8988T (cell line): Measurements from ENCODE around the gene IARS2.
"Not testable (repeated sequence)": the region's sequence is repeated elsewhere in the genome, so short reads cannot be mapped to it uniquely, and the experiment has no call there.

ENCODE experiments used
- DNase-seq: peaks from one replicate; pipeline ENCODE4 v3.0.0; 2011

IARS2 gene

DNA sequence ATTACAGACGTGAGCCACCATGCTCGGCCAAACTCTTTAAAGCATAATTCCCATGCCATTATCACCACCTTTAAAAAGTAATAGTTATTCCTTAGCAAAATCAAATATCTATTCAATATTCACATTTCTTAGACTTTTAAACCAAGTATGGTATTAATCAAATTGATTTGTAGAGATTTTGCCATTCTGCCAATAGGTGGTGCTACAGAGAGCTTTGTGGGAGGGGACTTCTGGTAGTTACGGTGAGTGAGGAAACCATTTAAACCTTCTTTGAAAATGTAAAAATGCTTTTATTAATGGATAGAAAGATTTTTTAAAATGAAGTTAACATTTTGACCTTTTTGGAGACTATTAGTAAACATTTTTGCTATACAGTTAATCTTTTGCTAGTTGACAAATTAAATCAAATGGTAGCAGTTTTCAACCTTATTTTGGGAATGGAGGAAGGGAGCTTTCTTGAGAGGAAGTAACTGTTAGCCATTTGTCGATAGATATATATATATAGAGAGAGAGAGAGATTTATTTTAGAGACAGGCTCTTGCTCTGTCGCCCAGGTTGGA lies 19.3 kb downstream of the IARS2 start:
- no peak for DNase-seq

DNA sequence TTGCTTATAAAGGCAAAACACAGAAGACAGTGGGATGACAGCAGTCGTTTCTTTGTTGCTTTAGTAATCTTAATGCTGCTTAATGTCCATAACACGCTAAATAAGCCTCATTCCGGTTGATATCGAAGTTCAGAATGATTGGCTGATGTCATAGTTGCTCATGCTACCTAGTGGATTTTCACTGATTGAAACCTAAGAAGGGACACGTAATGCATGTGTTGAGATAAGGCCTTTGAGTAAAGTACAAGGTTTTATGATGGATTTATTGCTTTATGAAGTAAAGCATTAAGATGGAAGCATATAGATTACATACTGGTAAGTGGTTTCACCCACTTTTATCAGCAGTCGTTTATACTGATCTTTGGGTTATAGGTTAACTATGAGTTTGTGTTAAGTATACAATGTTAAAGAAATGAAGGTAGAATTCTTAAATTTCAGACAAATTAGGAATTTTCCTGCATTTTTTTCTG lies 25.1 kb downstream of the IARS2 start:
- DNase-seq, result no peak

DNA sequence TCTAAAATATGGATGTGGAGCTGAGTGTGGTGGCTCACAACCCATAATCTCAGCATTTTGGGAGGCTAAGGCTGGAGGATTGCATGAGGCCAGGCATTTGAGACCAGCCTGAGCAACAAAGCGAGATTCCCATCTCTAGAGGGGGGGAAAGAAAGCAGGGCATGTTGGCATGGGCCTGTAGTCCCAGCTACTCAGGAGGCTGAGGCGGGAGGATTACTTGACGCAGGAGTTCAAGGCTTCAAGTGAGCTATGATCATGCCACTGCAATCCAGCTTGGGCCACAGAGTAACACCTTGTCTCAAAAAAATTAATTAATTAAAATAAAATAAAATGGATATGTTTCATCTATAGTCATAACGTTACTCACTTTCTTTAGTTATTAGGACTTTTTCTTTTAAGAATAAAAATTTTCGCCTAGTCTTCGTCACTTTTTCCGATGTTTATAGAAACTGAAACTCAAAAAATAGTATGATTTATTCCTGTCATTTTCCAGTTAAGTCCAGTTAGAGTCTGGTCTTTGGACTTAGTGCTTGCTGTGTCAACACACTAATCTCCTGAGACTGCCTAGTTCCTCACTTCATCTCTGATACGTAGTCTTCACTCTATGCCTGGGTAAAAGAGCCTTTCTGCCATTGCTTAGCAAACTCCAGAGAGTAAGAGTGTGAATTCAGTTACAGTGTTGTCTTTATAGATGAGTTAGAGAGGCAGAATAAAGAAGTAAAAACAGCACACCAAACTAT lies 28.0 kb downstream of the IARS2 start:
- no peak for DNase-seq

DNA sequence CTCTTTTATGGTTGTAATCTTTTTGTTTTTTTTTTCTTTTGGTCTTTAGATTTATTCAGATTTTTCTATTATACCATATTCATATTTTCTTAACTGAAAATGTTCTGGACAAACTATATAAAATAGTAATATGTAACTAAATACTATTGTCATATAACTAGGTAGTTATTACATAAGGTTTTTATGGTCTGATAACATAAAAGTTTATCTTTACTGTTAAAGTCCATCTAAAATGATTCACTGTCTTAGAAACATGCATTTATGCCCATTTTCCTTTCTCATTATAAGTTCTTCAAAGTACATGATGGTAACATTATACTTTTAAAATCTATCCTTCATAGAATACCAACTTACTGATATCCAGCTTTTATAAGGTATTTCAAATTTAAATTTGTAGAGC lies 29.1 kb downstream of the IARS2 start:
- no peak for DNase-seq

DNA sequence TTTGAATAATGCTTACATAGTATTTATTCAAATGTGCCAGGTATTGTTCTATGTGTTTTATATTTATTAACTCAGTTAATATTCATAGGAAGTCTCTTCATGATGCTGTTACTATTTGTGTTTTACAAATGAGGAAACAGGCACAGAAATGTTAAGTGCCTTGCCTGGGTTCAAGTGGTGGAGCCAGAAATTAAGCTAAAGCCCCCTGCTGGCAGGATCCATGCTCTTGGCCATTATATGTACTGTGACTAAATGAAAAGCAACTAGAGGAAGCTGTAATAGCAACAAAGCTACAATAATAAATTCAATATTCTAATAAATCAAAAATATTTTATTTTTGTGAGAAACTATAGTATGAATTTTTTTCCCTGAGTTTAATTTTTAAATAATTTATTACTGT lies 30.0 kb downstream of the IARS2 start:
- DNase-seq, result no peak

DNA sequence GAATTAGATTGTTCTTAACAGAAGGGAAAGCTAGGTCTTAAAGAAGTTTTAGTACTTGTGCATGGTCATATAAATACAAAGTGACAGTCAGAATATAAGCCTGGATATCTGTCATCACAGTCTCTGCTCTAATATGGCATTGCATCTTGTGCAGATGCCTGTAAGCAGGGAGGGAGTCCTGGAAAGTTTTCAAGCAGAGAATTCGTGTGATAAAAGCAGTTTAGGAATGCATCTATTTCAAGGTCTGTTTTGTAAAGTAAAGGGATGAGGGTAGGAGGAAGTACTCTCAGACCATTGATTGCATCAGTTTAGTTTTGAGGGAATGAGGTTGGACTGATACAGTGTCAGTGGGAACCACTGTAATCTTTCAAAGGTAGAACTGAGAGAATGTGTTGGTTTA lies 30.6 kb downstream of the IARS2 start:
- no peak for DNase-seq

DNA sequence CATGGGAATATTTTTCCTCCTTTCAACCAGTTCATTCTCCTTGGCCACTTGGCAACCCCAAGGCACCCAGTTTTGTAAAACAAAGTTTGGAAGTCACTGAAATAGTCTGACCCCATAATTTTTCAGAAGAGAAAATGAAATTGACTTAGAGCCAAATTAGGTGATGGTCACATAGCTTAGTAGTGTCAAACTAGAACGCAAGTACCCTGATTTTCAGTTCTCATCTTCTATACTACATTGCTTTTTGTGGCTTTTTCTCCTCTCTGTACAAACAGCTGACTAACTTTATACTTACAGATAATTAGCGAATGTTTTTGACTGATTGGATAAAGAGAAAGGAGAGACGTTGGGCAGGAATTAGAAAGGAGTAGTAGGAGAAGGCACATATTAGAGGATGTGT lies 33.1 kb downstream of the IARS2 start:
- no peak for DNase-seq

DNA sequence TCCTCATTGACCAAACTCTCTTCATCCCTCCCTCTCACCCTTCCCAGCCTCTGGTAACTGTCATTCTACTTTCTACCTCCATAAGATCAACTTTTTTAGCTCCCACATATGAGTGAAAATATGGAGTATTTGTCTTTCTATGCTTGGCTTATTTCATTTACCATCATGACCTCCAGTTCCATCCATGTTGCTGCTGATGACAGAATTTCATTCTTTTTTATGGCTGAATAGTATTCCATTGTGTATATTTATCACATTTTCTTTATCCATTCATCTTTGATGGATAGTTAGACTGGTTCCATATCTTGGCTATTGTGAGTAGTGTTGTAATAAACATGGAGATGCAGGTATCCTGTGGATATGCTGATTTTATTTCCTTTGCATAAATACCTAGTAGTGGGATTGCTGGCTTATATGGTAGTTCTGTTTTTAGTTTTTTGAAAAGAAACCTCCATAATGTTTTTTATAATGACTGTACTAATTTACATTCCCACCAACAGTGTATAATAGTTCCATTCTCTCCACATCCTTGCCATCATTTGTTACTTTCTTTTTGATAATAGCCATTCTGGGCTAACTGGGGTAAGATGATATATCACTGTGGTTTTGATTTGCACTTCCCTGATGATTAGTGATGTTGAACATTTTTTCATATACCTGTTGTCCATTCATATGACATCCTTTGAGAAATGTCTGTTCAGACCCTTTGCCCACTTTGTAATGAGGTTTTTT lies 35.7 kb downstream of the IARS2 start:
- DNase-seq, result no peak

DNA sequence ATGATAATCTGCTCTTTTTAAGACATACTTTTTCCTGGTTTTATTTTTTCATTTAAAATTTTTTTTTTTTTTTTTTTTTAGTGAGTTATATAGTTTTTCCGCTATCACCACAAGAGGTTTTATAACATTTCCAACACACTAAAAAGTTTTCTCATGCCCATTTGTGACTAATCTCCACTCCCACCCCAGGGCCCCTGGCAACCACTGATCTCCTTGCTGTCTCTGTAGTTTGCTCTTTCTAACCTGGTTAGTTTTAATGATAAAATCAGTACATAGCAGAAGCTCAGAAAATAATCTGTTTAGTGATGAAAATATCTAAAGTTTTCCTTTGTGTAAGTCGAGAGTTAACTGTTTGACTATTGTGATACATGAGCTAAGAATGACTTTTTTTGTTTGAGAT lies 41.8 kb downstream of the IARS2 start:
- no peak for DNase-seq

DNA sequence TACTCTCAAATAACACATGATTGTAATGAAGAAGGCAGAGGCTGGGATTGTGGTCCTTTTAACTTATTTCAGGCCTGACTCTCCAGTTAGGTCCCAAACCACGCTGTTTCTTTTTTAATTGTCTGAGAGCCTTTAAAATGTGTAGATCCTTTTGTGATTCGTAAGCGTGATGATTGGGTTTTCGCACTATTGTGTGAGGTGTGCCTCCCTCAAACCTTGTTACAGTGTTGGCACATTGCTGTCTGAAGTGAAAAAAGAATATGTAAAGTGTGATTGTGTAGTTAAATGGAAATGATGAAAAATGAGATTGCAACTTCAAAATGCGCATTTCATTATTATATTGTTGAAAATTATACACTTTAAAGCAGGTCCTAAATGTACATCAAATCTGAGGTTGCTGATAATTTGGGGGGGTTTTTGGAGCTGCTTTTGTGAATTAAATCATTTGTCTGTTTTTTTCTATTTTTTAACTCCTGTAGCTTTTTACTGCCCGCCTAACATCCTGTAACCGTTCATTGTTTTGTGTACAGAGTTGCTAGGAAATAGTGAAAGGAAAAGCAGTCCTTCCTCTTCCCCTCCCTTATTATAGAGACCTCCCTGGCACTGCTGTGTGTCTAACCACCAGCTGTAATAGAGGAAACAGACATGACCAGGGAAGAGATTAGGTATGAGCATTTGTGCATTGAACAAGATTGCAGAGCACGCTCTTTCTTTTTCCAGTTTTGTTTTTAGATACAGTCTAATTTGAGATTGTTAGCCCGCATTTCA lies 43.3 kb downstream of the IARS2 start:
- no peak for DNase-seq

DNA sequence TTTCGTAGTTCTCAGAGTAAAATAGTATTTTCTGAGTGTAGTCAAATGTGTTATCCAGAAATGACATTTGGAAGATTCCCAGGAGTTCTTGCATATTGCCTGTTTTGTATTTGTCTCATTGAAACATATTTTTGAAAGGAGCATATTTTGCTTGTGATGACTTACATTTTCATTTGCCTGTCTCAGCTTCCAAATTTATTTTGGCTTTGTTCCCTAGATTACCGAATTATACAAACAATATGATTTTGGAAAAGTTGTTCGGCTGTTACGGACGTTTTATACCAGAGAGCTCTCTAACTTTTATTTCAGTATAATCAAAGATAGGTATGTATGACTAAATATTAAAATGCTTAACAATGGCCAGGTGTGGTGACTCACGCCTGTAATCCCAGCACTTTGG lies 46.0 kb downstream of the IARS2 start:
- DNase-seq, result no peak

DNA sequence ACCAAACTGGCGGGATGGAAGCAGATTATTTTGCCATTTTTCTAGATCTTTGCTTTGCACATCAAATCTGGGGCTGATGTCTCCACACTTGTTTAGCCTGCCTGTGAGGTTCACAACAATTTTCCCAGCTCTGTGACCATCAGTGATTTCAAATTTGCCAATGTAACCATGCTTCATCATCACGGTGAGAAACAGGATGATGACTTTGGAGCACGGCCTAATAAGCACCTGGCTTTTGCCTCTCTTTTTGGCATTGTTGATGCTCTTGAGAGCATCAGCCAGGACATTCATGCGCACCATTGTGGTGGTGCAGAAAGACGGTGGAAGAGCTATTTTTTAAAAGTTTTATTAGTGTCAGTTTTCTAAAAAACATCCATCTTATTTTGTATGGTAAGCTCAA lies 50.1 kb downstream of the IARS2 start:
- no peak for DNase-seq

DNA sequence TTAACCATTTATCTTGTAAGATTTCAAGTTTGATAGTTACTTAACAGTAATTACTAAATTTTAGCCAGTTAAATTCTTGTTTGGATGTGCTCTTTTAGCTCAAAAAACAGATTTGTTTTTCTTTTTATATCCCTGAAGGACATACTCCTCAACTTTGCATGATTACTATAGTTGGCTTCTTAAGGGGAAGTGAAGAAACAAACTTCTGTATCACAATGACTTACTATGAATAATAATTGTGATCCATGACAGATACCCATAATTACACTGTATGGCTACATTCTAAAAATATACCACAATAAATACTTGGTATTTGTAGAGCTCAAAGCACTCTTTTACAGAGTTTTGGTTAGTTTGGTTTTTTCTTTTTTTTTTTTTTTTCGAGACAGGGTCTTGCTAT lies 55.8 kb downstream of the IARS2 start:
- DNase-seq, result no peak

DNA sequence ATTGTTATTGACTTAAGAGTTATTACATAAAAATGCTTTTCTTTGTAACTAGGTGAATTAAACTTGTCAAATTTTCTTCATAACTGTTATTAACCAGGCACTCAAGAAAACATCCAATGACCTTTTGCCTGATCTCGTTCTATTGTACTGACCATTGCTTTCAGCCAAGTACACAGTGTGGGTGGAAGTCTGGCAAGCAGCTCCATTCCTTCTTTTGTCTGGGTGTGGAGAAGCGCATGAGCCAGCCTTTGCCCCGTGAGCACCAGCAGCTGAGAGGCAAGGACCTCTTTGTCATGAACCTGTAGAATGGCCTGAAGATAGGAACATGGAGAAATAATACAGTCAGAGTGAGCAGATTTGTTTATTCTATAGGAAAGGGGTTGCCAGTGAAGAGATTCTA lies 57.5 kb downstream of the IARS2 start:
- no peak for DNase-seq

DNA sequence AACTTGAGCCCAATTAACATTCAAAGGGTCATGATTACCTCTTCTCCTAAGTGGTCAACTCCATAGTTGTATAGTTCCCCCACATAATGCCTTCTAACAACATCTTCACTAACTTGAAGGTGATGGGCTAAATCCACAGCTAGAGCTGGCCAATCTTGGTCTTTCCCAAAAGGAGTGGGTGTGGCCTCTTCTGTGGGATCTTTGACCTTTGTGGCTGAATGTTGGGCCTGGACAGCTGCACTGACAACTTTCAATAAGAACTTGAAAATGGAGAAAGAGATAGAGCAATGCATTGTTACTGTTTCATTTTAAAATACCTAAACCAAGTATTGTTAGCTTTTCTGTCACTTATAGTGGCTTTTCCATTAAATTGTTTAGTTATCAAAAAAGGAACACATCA lies 59.2 kb downstream of the IARS2 start:
- DNase-seq, result no peak

DNA sequence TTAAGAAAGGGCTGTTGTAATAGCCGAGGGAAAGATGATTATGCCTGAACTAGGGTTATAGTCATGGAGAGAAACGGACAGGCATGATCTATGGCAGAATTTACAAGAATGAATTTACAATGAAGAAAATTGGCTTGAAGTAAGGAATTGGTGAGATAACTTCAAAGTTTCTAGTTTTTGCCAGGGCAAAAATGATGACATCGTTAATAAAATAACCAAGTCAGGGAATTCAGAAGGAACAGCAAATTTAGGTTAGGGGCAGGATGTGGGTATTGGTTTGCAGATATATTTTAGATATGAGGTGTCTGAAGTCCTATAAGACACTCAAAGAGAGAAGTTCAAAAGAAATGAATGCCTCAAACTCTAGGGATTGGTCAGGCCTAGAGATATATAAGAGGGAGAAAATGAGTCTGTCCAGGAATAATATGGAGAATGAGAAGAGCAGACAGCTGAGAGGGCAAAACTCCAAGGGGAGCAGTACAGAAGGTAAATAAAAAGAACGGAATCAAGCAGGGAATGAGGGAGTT lies 62.8 kb downstream of the IARS2 start:
- DNase-seq, result no peak

DNA sequence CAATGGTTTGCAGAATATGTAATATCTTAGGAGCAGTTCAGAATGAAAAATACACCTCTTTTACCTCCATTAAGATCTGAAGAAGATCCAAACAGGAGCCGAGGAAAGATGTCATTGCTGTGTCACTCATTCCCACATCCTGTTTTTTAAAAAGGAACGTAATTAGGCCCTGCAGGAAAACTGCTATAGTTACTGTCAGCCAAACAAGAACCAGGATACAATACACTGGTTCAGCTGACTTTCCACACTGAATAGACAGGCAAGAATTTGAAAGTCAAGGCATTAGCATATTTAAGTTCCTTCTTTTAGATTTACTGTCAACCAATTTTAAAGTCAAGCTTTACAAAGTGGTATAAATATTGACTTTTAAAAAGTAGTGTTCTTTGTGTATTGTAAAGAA lies 63.8 kb downstream of the IARS2 start:
- DNase-seq, result no peak

DNA sequence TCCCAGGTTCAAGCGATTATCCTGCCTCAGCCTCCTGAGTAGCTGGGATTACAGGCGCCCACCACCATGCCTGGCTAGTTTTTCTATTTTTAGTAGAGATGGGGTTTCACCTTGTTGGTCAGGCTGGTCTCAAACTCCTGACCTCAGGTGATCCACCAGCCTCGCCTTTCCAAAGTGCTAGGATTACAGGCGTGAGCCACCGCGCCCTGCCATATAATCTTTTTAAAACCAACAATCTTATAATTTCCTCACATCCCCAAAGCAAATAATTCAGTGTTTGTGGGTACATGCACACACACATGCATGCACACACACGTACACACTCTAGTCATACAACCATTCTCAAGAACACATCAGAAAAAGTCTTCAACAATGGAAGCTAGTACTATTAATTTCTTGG lies 64.6 kb downstream of the IARS2 start:
- not testable (repeated sequence) for DNase-seq

DNA sequence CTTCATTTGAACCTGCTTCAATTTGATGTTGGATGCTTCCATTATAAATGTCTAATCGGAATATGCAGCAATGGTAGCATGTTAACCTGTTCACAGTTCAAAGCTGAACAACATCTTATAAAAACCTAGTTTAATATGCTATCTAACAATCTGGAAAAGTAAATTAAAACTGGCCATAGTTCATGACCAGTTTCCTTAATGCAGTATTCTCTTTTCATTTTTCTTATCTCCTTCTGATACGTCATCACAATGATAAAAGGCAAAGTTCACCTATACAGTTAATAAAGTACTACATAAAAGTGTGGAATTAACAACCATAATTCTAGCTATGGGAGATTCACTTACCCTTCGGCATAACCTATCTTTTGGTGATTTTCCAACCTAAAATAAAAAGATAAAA lies 65.1 kb downstream of the IARS2 start:
- DNase-seq, result no peak

DNA sequence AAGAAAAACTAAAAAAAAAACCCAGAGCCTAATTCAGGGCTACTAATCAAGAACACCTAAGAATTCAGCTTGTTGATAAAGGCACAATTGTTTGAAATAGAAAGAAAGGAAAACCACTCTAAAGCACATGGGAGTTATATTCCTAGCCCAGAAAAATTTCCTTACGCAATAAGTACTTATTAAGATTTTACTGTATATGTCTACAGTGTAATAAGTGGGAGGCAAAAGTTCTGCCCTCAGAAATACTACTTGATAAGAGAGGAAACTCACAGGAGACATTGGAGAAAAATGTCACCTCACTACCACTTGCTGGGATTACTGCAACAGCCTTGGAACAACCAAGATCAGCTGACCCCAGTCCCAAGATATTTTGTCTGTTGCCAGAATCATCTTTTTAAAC lies 66.1 kb downstream of the IARS2 start:
- DNase-seq, result no peak

DNA sequence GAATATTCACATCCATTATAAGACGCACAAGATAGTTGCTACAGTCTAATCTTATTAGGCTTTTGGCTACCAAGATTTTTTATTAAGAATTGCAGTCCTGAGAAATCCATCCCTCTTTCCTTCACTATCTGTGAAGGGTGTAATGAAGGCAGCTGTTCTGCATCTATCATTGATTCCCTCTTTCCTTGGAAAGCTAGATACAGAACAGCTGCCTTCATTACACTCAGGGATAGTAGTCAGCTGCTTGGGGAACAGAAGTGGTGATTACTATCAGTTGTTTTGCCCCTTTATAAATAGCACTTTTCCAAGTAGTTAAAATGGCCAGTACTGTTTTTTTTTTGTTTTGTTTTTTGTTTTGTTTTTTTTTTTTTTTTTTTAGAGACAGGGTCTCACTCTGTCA lies 70.2 kb downstream of the IARS2 start:
- DNase-seq, result no peak

DNA sequence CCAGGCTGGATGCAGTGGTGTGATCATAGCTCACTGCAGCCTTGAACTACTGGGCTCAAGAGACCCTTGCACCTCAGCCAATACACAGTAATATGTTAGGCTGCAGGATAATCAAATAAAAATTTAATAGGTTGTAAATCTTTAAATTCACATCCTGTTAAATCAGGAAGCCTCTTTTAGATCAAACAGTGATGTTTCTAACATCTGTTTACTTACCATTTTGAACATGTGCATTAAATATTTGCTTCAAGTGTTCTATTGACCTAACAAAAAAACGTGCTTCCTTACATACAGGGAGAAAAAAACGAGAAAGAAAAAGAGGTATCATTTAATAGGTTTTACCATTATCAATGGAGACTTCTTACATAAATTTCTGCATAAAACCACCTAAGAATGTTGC lies 70.6 kb downstream of the IARS2 start:
- DNase-seq, result no peak

DNA sequence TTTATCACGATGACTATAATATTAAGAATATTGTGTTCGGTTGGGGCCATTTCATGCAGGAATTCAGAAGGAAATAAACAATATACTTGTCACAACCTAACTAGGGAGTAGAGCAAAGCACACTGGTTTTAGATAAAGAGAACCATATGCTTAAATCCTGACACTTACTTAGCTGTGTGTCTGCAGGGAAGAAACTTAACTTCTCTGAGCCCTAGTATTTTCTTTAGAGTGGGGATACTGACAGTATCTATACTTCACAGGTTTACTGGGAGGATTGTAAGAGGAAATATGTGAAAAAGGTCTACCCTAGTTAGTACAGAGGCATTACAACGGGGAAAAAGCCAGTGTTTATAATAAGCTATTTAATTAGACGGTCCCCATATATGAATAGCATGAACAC lies 72.9 kb downstream of the IARS2 start:
- DNase-seq, result no peak
